H1 (cell line): ENCODE data around the gene DYNLT2B. TPM values are rescaled to one million over a fixed set of nuclear protein-coding genes. Genes with fewer than 3 reads are reported as not detected.

ENCODE experiments used
- CBX5 ChIP-seq: fragments of 300-800, 300-1000 bp; sonication (generic); IDR thresholded peaks from 2 replicates; pipeline ENCODE4 v1.7.1; 2016; ENCODE audit warnings: antibody characterized with exemption, low read length, low read depth
- polyA plus RNA-seq, 7 experiments: library from polyadenylated mRNA; depleted of rRNA in 3 of 7; stranded (reverse) in 5 of 7; unstranded in 2 of 7; fragments of >200 nt in 5 of 7; fragments of 200-250 nt in 2 of 7; gene quantifications; 1 replicate in 5 of 7; 2 replicates in 1 of 7; 4 replicates in 1 of 7; pipeline versions ENCODE4 v1.2.1 to v1.2.3, GENCODE V29; 2011 to 2013; ENCODE audit warnings: missing spikeins in 2 of 7, mixed read lengths in 2 of 7
- total RNA-seq: library from RNA; stranded (reverse); fragmentation: NEBNext Ultra II Directional; extraction: Animal tissue kit (Norgen Biotek cat#: 25700); gene quantifications from 2 replicates; pipeline ENCODE4 v1.2.1, GENCODE V29; 2021
- TF ChIP-seq, protein P1 (sequence below): fragments of 300-600 bp; sonication (generic); IDR thresholded peaks from 2 replicates; pipeline ENCODE4 v1.7.1; 2012; ENCODE audit warnings: low read length, moderate library complexity, mild to moderate bottlenecking, inconsistent platforms; ENCODE audit not compliant: insufficient replicate concordance

The DYNLT2B gene
- total and polyA plus RNA-seq, 2 of the 8 experiments (the other 6 are each of a cell fraction or from before 2014, with no cell fraction given) = 10.9 to 22.2 TPM

GRCh38 chr3:196254376-196255283 lies 63.4 kb downstream of the DYNLT2B start (continued):
- TF ChIP-seq, protein P1, sequence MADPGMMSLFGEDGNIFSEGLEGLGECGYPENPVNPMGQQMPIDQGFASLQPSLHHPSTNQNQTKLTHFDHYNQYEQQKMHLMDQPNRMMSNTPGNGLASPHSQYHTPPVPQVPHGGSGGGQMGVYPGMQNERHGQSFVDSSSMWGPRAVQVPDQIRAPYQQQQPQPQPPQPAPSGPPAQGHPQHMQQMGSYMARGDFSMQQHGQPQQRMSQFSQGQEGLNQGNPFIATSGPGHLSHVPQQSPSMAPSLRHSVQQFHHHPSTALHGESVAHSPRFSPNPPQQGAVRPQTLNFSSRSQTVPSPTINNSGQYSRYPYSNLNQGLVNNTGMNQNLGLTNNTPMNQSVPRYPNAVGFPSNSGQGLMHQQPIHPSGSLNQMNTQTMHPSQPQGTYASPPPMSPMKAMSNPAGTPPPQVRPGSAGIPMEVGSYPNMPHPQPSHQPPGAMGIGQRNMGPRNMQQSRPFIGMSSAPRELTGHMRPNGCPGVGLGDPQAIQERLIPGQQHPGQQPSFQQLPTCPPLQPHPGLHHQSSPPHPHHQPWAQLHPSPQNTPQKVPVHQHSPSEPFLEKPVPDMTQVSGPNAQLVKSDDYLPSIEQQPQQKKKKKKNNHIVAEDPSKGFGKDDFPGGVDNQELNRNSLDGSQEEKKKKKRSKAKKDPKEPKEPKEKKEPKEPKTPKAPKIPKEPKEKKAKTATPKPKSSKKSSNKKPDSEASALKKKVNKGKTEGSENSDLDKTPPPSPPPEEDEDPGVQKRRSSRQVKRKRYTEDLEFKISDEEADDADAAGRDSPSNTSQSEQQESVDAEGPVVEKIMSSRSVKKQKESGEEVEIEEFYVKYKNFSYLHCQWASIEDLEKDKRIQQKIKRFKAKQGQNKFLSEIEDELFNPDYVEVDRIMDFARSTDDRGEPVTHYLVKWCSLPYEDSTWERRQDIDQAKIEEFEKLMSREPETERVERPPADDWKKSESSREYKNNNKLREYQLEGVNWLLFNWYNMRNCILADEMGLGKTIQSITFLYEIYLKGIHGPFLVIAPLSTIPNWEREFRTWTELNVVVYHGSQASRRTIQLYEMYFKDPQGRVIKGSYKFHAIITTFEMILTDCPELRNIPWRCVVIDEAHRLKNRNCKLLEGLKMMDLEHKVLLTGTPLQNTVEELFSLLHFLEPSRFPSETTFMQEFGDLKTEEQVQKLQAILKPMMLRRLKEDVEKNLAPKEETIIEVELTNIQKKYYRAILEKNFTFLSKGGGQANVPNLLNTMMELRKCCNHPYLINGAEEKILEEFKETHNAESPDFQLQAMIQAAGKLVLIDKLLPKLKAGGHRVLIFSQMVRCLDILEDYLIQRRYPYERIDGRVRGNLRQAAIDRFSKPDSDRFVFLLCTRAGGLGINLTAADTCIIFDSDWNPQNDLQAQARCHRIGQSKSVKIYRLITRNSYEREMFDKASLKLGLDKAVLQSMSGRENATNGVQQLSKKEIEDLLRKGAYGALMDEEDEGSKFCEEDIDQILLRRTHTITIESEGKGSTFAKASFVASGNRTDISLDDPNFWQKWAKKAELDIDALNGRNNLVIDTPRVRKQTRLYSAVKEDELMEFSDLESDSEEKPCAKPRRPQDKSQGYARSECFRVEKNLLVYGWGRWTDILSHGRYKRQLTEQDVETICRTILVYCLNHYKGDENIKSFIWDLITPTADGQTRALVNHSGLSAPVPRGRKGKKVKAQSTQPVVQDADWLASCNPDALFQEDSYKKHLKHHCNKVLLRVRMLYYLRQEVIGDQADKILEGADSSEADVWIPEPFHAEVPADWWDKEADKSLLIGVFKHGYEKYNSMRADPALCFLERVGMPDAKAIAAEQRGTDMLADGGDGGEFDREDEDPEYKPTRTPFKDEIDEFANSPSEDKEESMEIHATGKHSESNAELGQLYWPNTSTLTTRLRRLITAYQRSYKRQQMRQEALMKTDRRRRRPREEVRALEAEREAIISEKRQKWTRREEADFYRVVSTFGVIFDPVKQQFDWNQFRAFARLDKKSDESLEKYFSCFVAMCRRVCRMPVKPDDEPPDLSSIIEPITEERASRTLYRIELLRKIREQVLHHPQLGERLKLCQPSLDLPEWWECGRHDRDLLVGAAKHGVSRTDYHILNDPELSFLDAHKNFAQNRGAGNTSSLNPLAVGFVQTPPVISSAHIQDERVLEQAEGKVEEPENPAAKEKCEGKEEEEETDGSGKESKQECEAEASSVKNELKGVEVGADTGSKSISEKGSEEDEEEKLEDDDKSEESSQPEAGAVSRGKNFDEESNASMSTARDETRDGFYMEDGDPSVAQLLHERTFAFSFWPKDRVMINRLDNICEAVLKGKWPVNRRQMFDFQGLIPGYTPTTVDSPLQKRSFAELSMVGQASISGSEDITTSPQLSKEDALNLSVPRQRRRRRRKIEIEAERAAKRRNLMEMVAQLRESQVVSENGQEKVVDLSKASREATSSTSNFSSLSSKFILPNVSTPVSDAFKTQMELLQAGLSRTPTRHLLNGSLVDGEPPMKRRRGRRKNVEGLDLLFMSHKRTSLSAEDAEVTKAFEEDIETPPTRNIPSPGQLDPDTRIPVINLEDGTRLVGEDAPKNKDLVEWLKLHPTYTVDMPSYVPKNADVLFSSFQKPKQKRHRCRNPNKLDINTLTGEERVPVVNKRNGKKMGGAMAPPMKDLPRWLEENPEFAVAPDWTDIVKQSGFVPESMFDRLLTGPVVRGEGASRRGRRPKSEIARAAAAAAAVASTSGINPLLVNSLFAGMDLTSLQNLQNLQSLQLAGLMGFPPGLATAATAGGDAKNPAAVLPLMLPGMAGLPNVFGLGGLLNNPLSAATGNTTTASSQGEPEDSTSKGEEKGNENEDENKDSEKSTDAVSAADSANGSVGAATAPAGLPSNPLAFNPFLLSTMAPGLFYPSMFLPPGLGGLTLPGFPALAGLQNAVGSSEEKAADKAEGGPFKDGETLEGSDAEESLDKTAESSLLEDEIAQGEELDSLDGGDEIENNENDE = no peak
- no peak for TF ChIP-seq CBX5
- TF ChIP-seq, all 59 proteins: peak for 0
